Left ventricle myocardium superior (tissue), 1 donor: ENCODE results near the gene KRTAP1-3. TPM values are rescaled to one million over a fixed set of nuclear protein-coding genes. Genes with fewer than 3 reads are reported as not detected.
"Not testable (repeated sequence)": the region's sequence is repeated elsewhere in the genome, so short reads cannot be mapped to it uniquely, and the experiment has no call there.

Experiments used
- ATAC-seq: fragments of 200-7000 bp; cut with Tn5 transposase; one replicate; pipeline ENCODE4 v1.9.1; 2020; ENCODE audit warnings: mild to moderate bottlenecking, moderate library complexity
- DNase-seq: peaks from one replicate; pipeline ENCODE4 v3.0.0-alpha.2; 2020
- intact Hi-C: fragments of 100-400 bp; cut with micrococcal nuclease; formaldehyde crosslinking; loops from one replicate; pipeline ENCODE4 v1.11.0; 2022
- long read RNA-seq: library from polyadenylated mRNA; unstranded; transcript quantifications from one replicate; pipeline ENCODE4 v2.0.0, GENCODE V29; 2021
- total RNA-seq: library from RNA; stranded (reverse); fragmentation: NEBNext Ultra II Directional; extraction: Animal tissue kit (Norgen Biotek cat#: 25700); gene quantifications from one replicate; pipeline ENCODE4 v1.2.1, GENCODE V29; 2021
- donor health status: DM: no; HTN: yes; CAD: no; lungs with severe emphysema.

KRTAP1-3 gene, protein sequence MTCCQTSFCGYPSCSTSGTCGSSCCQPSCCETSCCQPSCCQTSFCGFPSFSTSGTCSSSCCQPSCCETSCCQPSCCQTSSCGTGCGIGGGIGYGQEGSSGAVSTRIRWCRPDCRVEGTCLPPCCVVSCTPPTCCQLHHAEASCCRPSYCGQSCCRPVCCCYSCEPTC
- not detected for total RNA-seq
- long read RNA-seq = 0 reads

- DNase-seq, ATAC-seq, intact Hi-C loops: not testable (repeated sequence)
Measured at GRCh38 chr17:41034346-41034935, at the start of gene KRTAP1-3. Gene KRTAP1-3 (minus strand): TSS chr17:41034874. CDS start chr17:41034821, 53 bp downstream.

DNA sequence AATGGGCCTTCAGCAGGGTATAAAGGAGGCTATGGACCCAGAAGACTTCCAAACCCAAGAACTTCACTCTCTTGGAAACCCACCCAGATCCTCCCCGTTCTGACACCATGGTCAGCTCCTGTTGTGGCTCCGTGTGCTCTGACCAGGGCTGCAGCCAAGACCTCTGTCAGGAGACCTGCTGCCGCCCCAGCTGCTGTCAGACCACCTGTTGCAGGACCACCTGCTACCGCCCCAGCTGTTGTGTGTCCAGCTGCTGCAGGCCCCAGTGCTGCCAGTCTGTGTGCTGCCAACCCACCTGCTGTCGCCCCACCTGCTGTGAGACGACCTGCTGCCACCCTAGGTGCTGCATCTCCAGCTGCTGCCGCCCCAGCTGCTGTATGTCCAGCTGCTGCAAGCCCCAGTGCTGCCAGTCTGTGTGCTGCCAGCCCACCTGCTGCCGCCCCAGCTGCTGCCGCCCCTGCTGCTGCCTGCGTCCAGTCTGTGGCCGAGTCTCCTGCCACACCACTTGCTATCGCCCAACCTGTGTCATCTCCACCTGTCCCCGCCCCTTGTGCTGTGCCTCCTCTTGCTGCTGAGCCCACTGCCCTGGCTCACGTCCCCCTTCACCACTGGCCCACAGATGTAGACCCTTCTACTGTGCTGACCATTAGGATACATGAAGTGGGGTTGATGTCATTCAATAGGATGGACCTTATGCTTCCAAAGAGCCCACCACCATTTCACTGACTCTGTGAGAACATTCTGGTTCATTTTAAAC is 49.6 kb upstream of the KRTAP1-3 start, which contains the start of gene KRTAP4-7:
TSS of gene KRTAP4-7 (plus strand) at position 51 of the 757 bp plus-strand sequence. CDS start at position 108, 57 bp downstream.
- intact Hi-C loops, DNase-seq, ATAC-seq: not testable (repeated sequence)

- intact Hi-C loops, DNase-seq, ATAC-seq: not testable (repeated sequence)
Measured at GRCh38 chr17:41083427-41083826, 48.8 kb upstream of the KRTAP1-3 start.

GRCh38 chr17:41082626-41083025 is 48.0 kb upstream of the KRTAP1-3 start:
- ATAC-seq (no peak), DNase-seq (no peak)
- intact Hi-C loops = no loop called here

GRCh38 chr17:41076788-41077187 is 42.1 kb upstream of the KRTAP1-3 start:
- no peak for ATAC-seq
- intact Hi-C loops = no loop called here

DNA sequence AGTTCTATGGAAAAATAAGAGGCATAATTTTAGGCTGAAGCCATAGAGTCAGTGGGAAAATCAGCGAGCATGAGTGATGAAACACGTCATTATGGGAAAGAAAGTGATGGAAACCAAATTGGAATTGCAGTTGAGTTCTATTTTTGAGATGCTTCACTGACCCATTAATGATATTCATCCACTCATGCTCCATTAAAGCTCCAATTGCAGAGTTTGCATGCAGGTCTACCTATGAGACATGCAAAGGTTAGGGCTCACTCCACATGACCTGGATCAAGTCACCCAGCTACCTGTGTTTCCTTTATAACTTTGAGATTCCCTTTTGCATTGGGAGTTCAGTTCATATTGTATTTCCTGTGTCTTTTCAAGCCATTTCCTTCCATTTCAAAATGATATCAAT is 39.0 kb upstream of the KRTAP1-3 start:
- DNase-seq (no peak), ATAC-seq (no peak)
- intact Hi-C loops = no loop called here

More at GRCh38 chr17:41076788-41077187, 42.1 kb upstream of the KRTAP1-3 start:
- no peak for DNase-seq

- intact Hi-C loops = no loop called here
- no peak for DNase-seq
- no peak for ATAC-seq
Measured at GRCh38 chr17:41071606-41072360, 37.1 kb upstream of the KRTAP1-3 start.

DNA sequence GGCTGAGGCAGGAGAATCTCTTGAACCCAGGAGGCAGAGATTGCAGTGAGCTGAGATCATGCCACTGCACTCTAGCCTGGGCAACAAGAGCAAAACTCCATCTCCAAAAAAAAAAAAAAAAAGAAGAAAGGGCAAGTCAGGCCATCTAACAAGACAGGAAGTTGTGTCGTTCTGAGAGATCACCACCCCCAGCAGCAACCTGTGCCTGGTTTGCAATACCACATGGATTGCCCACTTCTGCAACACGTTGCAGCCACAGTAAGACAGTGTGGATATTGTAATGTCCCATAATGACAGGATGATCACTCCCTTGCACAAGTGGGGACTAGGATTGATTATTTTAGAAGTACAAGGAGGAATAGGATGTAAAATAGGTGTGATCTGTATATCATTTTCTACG is 34.4 kb upstream of the KRTAP1-3 start:
- intact Hi-C loops = no loop called here
- DNase-seq (no peak), ATAC-seq (no peak)

- intact Hi-C loops = no loop called here
- ATAC-seq (no peak), DNase-seq (no peak)
Measured at GRCh38 chr17:41067281-41067680, 32.6 kb upstream of the KRTAP1-3 start.

GRCh38 chr17:41065829-41066624 is 31.4 kb upstream of the KRTAP1-3 start, which contains the start of gene KRTAP2-4:
Gene KRTAP2-4 (minus strand): TSS chr17:41065879. CDS start chr17:41065845, 34 bp downstream.
- DNase-seq (no peak), ATAC-seq (no peak)
- intact Hi-C loops = no loop called here

DNA sequence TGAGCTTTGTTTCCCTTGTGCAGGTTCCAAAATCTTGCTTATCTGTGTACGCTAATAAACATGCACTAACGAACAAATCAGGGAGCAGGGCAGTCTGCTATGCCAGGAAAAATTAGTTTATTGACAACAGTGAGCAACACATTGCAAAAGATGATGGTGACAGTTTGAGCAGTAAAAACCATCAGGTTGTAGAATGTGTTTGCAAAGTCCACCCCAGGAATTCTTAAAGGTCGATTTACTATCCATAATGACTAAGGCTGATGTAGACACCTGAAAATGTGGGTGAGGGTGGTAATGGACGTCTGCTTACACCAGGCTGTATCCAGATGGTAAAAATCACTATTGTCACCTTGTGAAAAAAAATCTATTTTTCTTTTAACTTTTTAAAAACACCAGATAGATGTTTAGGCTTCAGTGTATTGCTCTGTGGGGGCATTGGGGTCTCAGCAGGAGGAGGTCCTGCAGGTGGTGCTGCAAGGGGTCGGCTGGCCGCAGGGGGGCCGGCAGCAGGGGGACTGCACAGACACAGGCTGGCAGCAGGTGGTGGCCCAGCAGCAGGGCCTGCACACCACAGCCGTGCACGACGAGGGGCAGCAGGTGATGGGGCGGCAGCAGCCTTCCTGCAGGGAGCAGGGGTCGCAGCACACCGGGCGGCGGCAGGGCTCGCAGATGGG is 30.5 kb upstream of the KRTAP1-3 start:
- DNase-seq, ATAC-seq, intact Hi-C loops: not testable (repeated sequence)

GRCh38 chr17:41064301-41064700 is 29.6 kb upstream of the KRTAP1-3 start:
- DNase-seq = no peak
- ATAC-seq = no peak
- intact Hi-C loops = no loop called here

- intact Hi-C loops = no loop called here
- ATAC-seq = no peak
Measured at GRCh38 chr17:41063449-41063848, 28.8 kb upstream of the KRTAP1-3 start.

GRCh38 chr17:41061964-41062363 is 27.3 kb upstream of the KRTAP1-3 start:
- no peak for DNase-seq
- intact Hi-C loops = no loop called here
- no peak for ATAC-seq

More at GRCh38 chr17:41063449-41063848, 28.8 kb upstream of the KRTAP1-3 start:
- no peak for DNase-seq

- ATAC-seq = no peak
- intact Hi-C loops = no loop called here
- DNase-seq = no peak
Measured at GRCh38 chr17:41060052-41060604, 25.5 kb upstream of the KRTAP1-3 start, which contains the start of gene KRTAP2-3. Gene KRTAP2-3 (minus strand): TSS chr17:41060114. CDS start chr17:41060050, 64 bp downstream.

GRCh38 chr17:41059276-41060051 is 24.8 kb upstream of the KRTAP1-3 start:
- DNase-seq, intact Hi-C loops, ATAC-seq: not testable (repeated sequence)

DNA sequence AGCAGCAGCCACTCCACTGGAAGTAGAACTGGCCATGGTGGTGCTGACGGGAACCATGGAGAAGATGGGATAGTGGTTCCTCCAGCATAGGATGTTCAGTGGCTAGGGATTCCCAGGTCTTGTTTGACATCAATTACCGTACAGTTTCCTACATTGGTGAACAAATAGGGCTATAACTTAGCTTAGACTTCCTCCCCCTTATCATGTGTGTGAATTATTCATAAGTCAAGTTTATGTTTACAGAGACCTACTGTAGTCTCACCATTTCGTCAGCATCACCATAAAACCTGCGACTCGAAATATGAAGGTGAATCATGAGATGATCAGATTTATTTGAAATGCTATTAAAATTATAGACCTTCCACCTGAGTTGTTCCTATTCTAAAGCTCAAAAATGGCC is 24.1 kb upstream of the KRTAP1-3 start:
- no peak for DNase-seq
- intact Hi-C loops = no loop called here
- ATAC-seq = no peak
